Measurements from ENCODE around the gene PPP2R2D. TPM values are rescaled to one million over a fixed set of nuclear protein-coding genes. Genes with fewer than 3 reads are reported as not detected.

The PPP2R2D gene
- total RNA-seq = 10 to 100 TPM; 41.4 to 51.6 TPM
- 10 to 100 TPM; 54.6 to 55.9 TPM for polyA plus RNA-seq (ENCODE audit: insufficient read length in 2 of 2)
- long read RNA-seq, donor 1, full-length matches to known transcripts = 8 of 16 reads
- long read RNA-seq, donor 1, partial matches to known transcripts = 8 of 16 reads
- long read RNA-seq, donor 1, other reads (novel, unspliced or antisense) = 0 of 16 reads
- long read RNA-seq, donor 2, full-length matches to known transcripts = 4 of 4 reads
- long read RNA-seq, donor 2, partial matches to known transcripts = 0 of 4 reads
- long read RNA-seq, donor 2, other reads (novel, unspliced or antisense) = 0 of 4 reads
- long read RNA-seq, donor 3, full-length matches to known transcripts = 1 of 1 reads
- long read RNA-seq, donor 3, partial matches to known transcripts = 0 of 1 reads
- long read RNA-seq, donor 3, other reads (novel, unspliced or antisense) = 0 of 1 reads
- long read RNA-seq, donor 4, full-length matches to known transcripts = 2 of 330 reads
- long read RNA-seq, donor 4, partial matches to known transcripts = 287 of 330 reads
- long read RNA-seq, donor 4, other reads (novel, unspliced or antisense) = 41 of 330 reads

DNA sequence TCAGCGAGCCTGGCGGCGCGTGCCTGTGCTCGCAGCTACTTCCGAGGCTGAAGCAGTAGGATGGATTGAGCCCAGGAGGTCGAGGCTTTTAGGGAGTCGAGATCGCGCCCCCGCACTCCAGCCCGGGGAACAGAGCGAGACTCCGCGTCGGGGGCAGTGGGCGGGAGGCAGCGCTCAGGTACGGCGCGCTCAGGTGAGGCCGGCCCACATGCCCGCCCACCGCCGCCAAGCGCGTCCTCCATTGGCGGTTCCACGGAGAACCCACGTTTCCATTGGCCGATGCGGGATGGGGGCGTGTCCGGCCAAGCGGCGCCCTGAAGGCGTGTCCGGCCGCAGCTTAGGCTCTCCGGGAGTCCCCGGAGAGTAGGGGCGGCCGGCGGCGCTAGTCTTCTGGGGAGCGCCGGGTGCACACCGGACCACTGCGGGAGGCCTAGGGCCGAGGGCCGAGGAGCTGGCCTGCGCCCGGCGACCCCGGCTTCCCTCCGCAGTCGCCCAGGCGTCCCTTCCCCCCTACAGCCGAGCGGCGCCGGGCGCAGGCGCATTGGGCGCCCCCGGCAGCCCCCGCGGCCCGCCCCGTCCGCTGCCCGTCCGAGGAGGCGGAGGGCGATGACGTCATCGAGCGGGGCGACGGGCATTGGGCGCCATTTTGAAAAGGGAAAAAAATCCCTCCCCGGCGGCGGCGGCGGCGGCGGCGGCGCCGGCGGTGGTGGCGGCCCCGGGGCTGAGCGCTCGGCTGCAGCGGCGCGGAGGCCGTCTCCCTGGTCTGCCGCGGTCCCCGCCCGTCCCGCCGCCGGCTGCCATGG lies at the start of gene PPP2R2D:
Gene PPP2R2D (plus strand): TSS at position 659 of the 803 bp plus-strand sequence. CDS start 141 bp downstream, at position 800.
- H3K36me3 ChIP-seq (ENCODE audit: control insufficient read depth, insufficient read depth, low read length) = peaks cover 4% of the 10 kb centered on the region
- WGBS (ENCODE audit: insufficient coverage) = under 1% methylated on average over 100 of the region's 107 CpGs
- peak within 1 kb of the TSS; percentile 64 for H3K27ac ChIP-seq (ENCODE audit: low read depth, low read length)
- H3K27me3 ChIP-seq (ENCODE audit: control insufficient read depth, insufficient read depth, low read length) = peaks cover 16% of the 10 kb centered on the region
- peak within 1 kb of the TSS; percentile 77 for H3K4me3 ChIP-seq (ENCODE audit: low read depth, low read length)
- H3K9me3 ChIP-seq (ENCODE audit: control insufficient read depth, insufficient read depth, low read length) = no peaks in the 10 kb centered on the region
- DNase-seq (ENCODE audit: low read depth in 4 of 6, low spot score in 6 of 6) = peak; percentile 85 to 98 (median 92)
- peaks cover 23% of the 10 kb centered on the region for H3K4me1 ChIP-seq (ENCODE audit: control insufficient read depth, insufficient read depth, low read length)

- no peak overlapping the region for H3K4me3 ChIP-seq (ENCODE audit: low read depth, low read length)
- H3K9me3 ChIP-seq (ENCODE audit: control insufficient read depth, insufficient read depth, low read length) = no peaks in the 10 kb centered on the region
- peak in 1 of 6 donors; percentile 16 for DNase-seq (ENCODE audit: low read depth in 4 of 6, low spot score in 6 of 6)
- H3K36me3 ChIP-seq (ENCODE audit: control insufficient read depth, insufficient read depth, low read length) = no peaks in the 10 kb centered on the region
- H3K4me1 ChIP-seq (ENCODE audit: control insufficient read depth, insufficient read depth, low read length) = no peaks in the 10 kb centered on the region
- 94% methylated on average over 8 of the region's 11 CpGs for WGBS (ENCODE audit: insufficient coverage)
- no peak overlapping the region for H3K27ac ChIP-seq (ENCODE audit: low read depth, low read length)
- no peaks in the 10 kb centered on the region for H3K27me3 ChIP-seq (ENCODE audit: control insufficient read depth, insufficient read depth, low read length)
These were observed 49.5 kb upstream of the PPP2R2D start for GRCh38 chr10:131851346-131851745.

- no peak overlapping the region for H3K4me3 ChIP-seq (ENCODE audit: low read depth, low read length)
- 93% methylated on average over 31 of the region's 32 CpGs for WGBS (ENCODE audit: insufficient coverage)
- no peaks in the 10 kb centered on the region for H3K36me3 ChIP-seq (ENCODE audit: control insufficient read depth, insufficient read depth, low read length)
- H3K27me3 ChIP-seq (ENCODE audit: control insufficient read depth, insufficient read depth, low read length) = no peaks in the 10 kb centered on the region
- H3K4me1 ChIP-seq (ENCODE audit: control insufficient read depth, insufficient read depth, low read length) = no peaks in the 10 kb centered on the region
- no peak for DNase-seq (ENCODE audit: low read depth in 4 of 6, low spot score in 6 of 6)
- no peak overlapping the region for H3K27ac ChIP-seq (ENCODE audit: low read depth, low read length)
- H3K9me3 ChIP-seq (ENCODE audit: control insufficient read depth, insufficient read depth, low read length) = no peaks in the 10 kb centered on the region
These were observed 48.5 kb upstream of the PPP2R2D start for GRCh38 chr10:131852176-131852822.

- H3K4me1 ChIP-seq (ENCODE audit: control insufficient read depth, insufficient read depth, low read length) = no peaks in the 10 kb centered on the region
- DNase-seq (ENCODE audit: low read depth in 4 of 6, low spot score in 6 of 6) = no peak
- H3K9me3 ChIP-seq (ENCODE audit: control insufficient read depth, insufficient read depth, low read length) = no peaks in the 10 kb centered on the region
- H3K4me3 ChIP-seq (ENCODE audit: low read depth, low read length) = no peak overlapping the region
- WGBS (ENCODE audit: insufficient coverage) = 92% methylated on average over 24 of the region's 25 CpGs
- no peaks in the 10 kb centered on the region for H3K36me3 ChIP-seq (ENCODE audit: control insufficient read depth, insufficient read depth, low read length)
- no peak overlapping the region for H3K27ac ChIP-seq (ENCODE audit: low read depth, low read length)
- H3K27me3 ChIP-seq (ENCODE audit: control insufficient read depth, insufficient read depth, low read length) = no peaks in the 10 kb centered on the region
These were observed 47.8 kb upstream of the PPP2R2D start for GRCh38 chr10:131852823-131853609.

DNA sequence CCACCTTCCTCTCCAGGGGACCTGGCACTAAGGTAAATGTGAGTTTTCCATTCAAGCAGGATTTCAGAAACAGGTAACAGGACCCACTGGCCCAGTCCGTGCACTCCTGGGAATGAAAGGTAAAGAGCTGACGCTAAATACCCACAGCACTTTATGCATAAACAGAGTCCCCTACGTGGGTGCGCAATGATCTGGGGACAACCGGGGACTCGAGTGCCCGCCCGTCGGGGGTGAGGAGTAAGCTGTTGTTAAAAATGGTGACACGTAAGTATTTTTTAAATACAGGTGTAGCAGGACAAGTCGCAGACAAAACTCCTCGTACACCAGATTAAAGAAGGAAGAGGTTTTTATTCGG lies 47.2 kb upstream of the PPP2R2D start:
- Histone ChIP-seq H3K4me3 (ENCODE audit: low read depth, low read length) (no peak overlapping the region), H3K36me3 (ENCODE audit: control insufficient read depth, insufficient read depth, low read length) (no peaks in the 10 kb centered on the region), H3K9me3 (ENCODE audit: control insufficient read depth, insufficient read depth, low read length) (no peaks in the 10 kb centered on the region), H3K27ac (ENCODE audit: low read depth, low read length) (no peak overlapping the region), H3K4me1 (ENCODE audit: control insufficient read depth, insufficient read depth, low read length) (no peaks in the 10 kb centered on the region), H3K27me3 (ENCODE audit: control insufficient read depth, insufficient read depth, low read length) (no peaks in the 10 kb centered on the region)
- no CpG with 5 or more reads among the region's 13 CpGs for WGBS (ENCODE audit: insufficient coverage)
- no peak for DNase-seq (ENCODE audit: low read depth in 4 of 6, low spot score in 6 of 6)

- no peak for DNase-seq (ENCODE audit: low read depth in 4 of 6, low spot score in 6 of 6)
- Histone ChIP-seq H3K4me1 (ENCODE audit: control insufficient read depth, insufficient read depth, low read length) (no peaks in the 10 kb centered on the region), H3K36me3 (ENCODE audit: control insufficient read depth, insufficient read depth, low read length) (no peaks in the 10 kb centered on the region), H3K27me3 (ENCODE audit: control insufficient read depth, insufficient read depth, low read length) (no peaks in the 10 kb centered on the region), H3K9me3 (ENCODE audit: control insufficient read depth, insufficient read depth, low read length) (no peaks in the 10 kb centered on the region), H3K27ac (ENCODE audit: low read depth, low read length) (no peak overlapping the region), H3K4me3 (ENCODE audit: low read depth, low read length) (no peak overlapping the region)
- 84% methylated on average over 16 of the region's 22 CpGs for WGBS (ENCODE audit: insufficient coverage)
These were observed 46.1 kb upstream of the PPP2R2D start for GRCh38 chr10:131854579-131855335.

DNA sequence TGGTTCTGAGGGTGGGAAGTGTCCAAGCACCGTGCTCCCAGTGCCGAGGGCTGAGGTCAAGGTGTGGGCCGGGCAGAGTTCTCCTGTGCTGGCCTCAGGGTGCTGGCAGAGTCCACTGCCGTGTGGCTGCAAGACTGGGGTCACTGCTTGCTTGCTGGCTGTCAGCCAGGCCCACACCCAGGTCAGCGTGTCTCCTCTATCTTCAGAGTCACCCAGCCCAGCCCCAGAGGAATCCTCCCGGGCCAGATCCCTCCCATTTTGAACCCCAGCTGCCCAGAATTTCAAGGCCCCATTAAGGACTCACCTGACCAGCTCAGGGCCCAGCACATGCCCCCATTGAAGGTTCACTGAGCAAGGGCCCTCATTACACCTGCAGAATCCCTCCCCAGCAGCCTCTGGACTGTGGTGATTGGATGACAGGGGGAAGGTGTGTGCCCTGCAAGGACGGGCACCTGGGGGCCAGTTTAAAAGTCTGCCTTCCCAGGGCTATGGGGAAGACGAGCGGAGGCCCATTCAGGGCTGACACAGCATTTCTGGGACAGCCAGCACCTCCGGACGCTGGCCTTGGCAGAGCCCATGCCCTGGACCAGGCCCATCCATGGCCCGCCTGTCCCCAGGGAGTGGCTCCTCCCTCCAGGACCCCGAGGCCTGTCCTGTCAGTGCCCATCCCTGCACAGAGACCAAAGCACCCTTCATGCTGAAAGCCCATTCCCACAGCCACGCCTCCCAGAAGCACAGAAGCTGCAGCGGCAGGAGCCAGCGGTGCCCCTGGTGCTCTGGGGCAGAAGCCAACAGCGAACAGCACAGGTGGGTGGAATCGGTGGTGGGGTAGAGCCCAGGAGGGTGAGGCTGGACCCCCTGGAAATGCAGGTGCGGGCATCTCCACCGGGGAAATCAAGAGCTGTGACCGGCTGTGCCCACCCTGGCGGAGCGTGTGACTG lies 45.1 kb upstream of the PPP2R2D start:
- Histone ChIP-seq H3K9me3 (ENCODE audit: control insufficient read depth, insufficient read depth, low read length) (no peaks in the 10 kb centered on the region), H3K4me1 (ENCODE audit: control insufficient read depth, insufficient read depth, low read length) (no peaks in the 10 kb centered on the region), H3K4me3 (ENCODE audit: low read depth, low read length) (no peak overlapping the region), H3K27me3 (ENCODE audit: control insufficient read depth, insufficient read depth, low read length) (no peaks in the 10 kb centered on the region), H3K27ac (ENCODE audit: low read depth, low read length) (no peak overlapping the region), H3K36me3 (ENCODE audit: control insufficient read depth, insufficient read depth, low read length) (no peaks in the 10 kb centered on the region)
- no peak for DNase-seq (ENCODE audit: low read depth in 4 of 6, low spot score in 6 of 6)
- 85% methylated on average over 21 of the region's 23 CpGs for WGBS (ENCODE audit: insufficient coverage)
